Measurements from ENCODE around the gene CHAC2. TPM values are rescaled to one million over a fixed set of nuclear protein-coding genes. Genes with fewer than 3 reads are reported as not detected.

Gene CHAC2
- total RNA-seq, 1 donor from 2014 or later: 2.9 TPM

DNA sequence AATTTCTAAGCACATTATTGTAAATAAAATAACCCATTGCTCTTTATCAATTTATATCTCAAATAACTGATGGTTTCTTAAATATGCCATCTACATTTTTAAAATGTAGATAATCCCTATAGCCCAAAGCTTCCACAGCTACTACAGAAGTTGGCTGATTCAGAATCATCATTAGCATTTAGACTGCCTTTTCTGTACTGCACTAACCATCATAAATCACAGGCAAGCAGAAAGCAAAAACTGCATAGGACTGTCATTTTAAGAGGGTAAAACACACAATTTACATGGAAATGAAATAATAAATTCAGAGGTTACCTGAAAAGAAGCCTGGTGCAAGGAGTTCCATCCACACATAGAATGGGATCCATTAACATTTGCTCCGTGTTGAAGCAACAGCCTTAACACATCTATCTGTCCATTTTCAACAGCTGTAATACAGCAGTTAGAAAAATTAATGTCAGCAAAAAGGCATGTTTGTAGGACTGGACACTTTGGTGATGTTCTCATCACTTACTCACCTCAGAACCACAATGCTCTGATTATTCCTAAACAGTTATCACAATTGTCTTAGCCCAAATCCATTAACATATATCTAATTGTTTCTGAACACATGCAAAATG is 38.4 kb upstream of the CHAC2 start:
- DNase-seq (ENCODE audit: low spot score, unreplicated experiment): no peak
- Mint-ChIP-seq H3K27me3 (no peaks in the 10 kb centered on the region), H3K36me3 (ENCODE audit: insufficient read depth) (peaks cover 24% of the 10 kb centered on the region), H3K4me1 (ENCODE audit: low read depth) (peaks cover 5% of the 10 kb centered on the region), H3K27ac (no peak overlapping the region), H3K9me3 (ENCODE audit: low read depth) (peaks cover 8% of the 10 kb centered on the region), H3K4me3 (ENCODE audit: low read depth) (no peak overlapping the region)
- TF ChIP-seq, protein P1, sequence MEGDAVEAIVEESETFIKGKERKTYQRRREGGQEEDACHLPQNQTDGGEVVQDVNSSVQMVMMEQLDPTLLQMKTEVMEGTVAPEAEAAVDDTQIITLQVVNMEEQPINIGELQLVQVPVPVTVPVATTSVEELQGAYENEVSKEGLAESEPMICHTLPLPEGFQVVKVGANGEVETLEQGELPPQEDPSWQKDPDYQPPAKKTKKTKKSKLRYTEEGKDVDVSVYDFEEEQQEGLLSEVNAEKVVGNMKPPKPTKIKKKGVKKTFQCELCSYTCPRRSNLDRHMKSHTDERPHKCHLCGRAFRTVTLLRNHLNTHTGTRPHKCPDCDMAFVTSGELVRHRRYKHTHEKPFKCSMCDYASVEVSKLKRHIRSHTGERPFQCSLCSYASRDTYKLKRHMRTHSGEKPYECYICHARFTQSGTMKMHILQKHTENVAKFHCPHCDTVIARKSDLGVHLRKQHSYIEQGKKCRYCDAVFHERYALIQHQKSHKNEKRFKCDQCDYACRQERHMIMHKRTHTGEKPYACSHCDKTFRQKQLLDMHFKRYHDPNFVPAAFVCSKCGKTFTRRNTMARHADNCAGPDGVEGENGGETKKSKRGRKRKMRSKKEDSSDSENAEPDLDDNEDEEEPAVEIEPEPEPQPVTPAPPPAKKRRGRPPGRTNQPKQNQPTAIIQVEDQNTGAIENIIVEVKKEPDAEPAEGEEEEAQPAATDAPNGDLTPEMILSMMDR (IDR thresholded peaks at IDR 0.05; ENCODE audit: unreplicated experiment): no peak

DNA sequence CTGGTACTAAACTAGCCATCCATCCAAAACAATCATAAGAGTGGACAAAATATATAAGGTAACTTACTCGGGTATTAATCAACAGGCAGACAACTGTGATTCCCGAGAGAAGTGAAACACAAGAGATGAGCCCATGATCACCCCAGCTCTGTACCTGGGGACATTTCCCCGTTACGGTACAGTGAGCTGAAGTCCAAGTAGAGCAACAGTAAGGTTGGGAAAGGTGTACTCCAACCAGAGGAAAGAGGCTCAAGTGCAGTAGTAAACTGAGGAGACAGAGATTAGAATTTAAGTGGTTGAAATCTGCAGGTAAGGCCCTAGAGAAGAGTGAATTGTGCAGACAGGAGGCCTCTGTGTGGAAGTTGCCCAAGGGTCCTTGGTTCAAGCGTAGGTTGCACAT is 30.5 kb upstream of the CHAC2 start:
- Mint-ChIP-seq H3K9me3 (ENCODE audit: low read depth) (peaks cover 13% of the 10 kb centered on the region), H3K36me3 (ENCODE audit: insufficient read depth) (peaks cover 21% of the 10 kb centered on the region), H3K4me1 (ENCODE audit: low read depth) (no peaks in the 10 kb centered on the region), H3K27ac (no peak overlapping the region), H3K27me3 (no peaks in the 10 kb centered on the region), H3K4me3 (ENCODE audit: low read depth) (no peak overlapping the region)
- TF ChIP-seq, protein P1 (IDR thresholded peaks at IDR 0.05; ENCODE audit: unreplicated experiment): no peak
- no peak for DNase-seq (ENCODE audit: low spot score, unreplicated experiment)

DNA sequence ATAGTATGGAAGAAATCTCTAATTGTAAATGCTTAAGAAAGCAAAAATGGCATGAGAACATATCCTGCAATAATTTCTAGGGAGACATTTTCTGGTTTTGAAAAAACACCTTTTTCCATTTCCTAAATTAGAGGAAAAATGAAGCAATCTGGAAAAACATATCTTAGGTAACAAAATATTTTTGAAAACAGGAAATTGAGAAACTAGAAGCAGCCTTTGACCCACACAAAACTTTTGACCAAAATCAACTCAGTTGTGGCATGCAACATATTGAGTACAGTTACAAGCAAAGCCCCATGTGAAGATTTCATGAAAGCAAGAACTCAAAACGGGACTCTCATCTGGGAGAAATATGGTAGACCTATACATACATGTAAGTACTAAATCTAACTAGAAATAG is 28.6 kb upstream of the CHAC2 start:
- no peaks in the 10 kb centered on the region for H3K27me3 Mint-ChIP-seq
- no peak overlapping the region for H3K27ac Mint-ChIP-seq
- no peak for DNase-seq (ENCODE audit: low spot score, unreplicated experiment)
- no peaks in the 10 kb centered on the region for H3K4me1 Mint-ChIP-seq (ENCODE audit: low read depth)
- peaks cover 13% of the 10 kb centered on the region for H3K9me3 Mint-ChIP-seq (ENCODE audit: low read depth)
- H3K4me3 Mint-ChIP-seq (ENCODE audit: low read depth): no peak overlapping the region
- peaks cover 17% of the 10 kb centered on the region for H3K36me3 Mint-ChIP-seq (ENCODE audit: insufficient read depth)
- TF ChIP-seq, protein P1 (IDR thresholded peaks at IDR 0.05; ENCODE audit: unreplicated experiment): no peak

DNA sequence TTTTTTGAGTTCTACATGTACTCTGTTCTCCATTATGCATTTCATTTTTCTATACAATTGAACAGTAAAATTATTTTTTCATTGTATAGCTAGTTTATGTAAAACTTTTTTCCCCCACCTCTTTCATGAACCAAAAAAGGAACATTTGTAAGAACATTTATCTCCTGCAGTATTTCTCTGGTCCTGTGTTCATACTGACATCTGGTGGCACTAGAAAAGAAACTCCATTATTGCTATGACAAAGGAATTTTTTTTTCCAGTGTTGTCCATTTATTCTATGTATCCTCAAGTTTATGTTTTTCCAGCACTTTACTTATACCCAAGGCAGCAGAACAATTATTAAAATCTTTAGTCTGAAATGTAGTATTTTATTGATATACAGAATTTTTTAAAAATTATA is 27.4 kb upstream of the CHAC2 start:
- Mint-ChIP-seq H3K36me3 (ENCODE audit: insufficient read depth) (peaks cover 9% of the 10 kb centered on the region), H3K27me3 (no peaks in the 10 kb centered on the region), H3K27ac (no peak overlapping the region)

DNA sequence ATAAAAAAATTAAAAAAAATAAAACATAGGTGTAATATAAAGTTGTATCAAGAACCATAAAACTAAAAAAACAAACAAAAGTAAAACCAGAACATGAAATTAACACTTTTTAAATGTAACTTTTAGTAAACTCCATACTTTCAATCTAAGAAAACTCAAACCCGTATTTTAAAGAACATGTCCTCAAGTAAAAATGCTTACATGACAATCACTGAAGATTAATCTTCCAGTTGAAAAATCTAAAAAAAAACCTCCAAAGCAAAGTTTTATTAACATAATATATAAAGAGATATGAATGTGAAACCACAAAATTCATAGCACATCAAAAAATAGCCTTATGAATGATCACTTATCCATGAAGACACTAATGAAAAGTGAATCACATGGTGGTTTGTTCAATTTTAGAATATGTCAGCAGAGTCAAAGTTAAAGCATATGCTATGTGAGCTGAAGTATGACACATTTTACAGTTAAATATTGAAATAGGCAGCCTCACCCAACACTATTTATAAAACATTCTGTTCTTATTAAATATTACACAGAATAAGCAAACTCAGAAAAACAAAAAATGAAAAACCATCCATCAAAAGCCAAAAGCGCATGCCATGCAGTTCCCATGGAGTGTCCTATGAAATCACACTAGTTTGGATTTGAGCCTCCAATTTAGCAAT is 23.1 kb upstream of the CHAC2 start:
- H3K27me3 Mint-ChIP-seq: no peaks in the 10 kb centered on the region
- no peak overlapping the region for H3K4me3 Mint-ChIP-seq (ENCODE audit: low read depth)
- peaks cover 6% of the 10 kb centered on the region for H3K36me3 Mint-ChIP-seq (ENCODE audit: insufficient read depth)
- no peaks in the 10 kb centered on the region for H3K4me1 Mint-ChIP-seq (ENCODE audit: low read depth)
- H3K27ac Mint-ChIP-seq: no peak overlapping the region
- TF ChIP-seq, protein P1 (IDR thresholded peaks at IDR 0.05; ENCODE audit: unreplicated experiment): no peak
- no peaks in the 10 kb centered on the region for H3K9me3 Mint-ChIP-seq (ENCODE audit: low read depth)
- DNase-seq (ENCODE audit: low spot score, unreplicated experiment): no peak

More for the DNA sequence above, 27.4 kb upstream of the CHAC2 start:
- Mint-ChIP-seq H3K4me3 (ENCODE audit: low read depth) (no peak overlapping the region), H3K4me1 (ENCODE audit: low read depth) (no peaks in the 10 kb centered on the region), H3K9me3 (ENCODE audit: low read depth) (peaks cover 4% of the 10 kb centered on the region)
- TF ChIP-seq, protein P1 (IDR thresholded peaks at IDR 0.05; ENCODE audit: unreplicated experiment): peak; percentile 53
- DNase-seq (ENCODE audit: low spot score, unreplicated experiment): no peak

All from progenitor cell of endocrine pancreas (in vitro differentiated cells).